NCI-H2196 treated with DMSO at 0.1 percent for 48 hours (cell line): ENCODE data around the gene SMAP2.
"Not testable (repeated sequence)": the region's sequence is repeated elsewhere in the genome, so short reads cannot be mapped to it uniquely, and the experiment has no call there.

ENCODE experiments used
- DNase-seq: peaks from one replicate; lab custom pipeline; 2025; ENCODE audit not compliant: unreplicated experiment; lab: John Stamatoyannopoulos, UW

SMAP2 gene

DNA sequence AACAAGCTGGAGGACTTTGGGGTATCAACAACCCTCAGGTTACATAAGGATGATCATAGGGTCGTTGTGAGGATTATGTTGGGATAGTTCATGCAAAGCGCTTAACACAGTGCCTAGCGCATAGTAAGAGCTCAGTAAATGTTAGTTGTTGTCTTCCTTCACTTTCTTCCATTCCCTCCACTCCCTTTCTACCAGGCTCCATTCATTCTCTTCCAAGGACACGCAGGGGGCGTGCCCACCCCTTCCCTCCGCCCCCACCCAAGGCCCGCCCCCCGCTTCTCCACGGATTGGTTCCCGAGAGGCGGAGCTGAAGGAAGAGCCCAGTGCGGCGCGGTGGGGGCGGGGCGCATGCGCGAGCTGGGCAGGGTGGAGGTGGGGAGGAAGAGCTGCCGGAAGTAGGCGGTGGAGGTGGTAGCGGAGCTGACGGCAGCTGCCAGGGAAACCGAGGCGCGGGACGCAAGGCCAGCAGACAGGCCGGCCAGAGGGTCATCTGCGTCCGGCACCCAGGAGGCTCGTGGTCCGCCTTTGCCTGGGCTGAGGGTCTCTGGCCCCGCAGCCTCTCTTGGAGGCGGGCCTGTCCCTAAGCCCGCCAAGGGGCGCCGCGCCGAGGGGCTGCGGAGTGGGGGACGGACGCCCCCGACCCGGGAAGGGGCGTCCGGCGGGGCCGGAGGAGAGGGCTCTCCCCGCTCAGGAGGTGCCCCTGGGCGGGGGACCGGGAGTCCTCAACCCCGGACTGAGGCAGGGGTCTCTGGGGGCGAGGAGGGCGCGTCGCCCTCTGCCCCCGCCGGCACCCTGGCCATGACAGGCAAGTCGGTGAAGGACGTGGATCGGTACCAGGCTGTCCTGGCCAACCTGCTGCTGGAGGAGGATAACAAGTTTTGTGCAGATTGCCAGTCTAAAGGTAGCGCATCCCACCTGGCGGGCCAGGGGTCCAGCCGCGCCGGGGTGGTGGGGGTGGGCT is at the start of gene SMAP2:
Gene SMAP2, plus strand, starts transcription at position 405 of the 961 bp plus-strand sequence. Its CDS starts 394 bp downstream, at position 799.
- peak; percentile 90 for DNase-seq

DNA sequence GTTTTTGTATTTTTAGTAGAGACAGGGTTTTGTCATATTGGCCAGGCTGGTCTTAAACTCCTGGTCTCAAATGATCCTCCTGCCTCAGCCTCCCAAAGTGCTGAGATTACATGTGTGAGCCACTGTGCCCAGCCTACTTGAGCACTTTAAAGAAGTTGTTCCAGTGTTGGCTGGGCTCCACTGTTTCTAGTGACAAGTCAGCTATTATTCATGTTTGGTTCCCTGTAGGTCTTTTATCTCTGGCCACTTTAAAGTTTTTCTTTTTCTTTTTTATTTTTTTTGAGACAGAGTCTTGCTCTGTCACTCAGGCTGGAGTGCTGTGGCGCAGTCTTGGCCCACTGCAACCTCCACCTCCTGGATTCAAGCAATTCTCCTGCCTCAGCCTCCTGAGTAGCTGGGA is 42.1 kb upstream of the SMAP2 start:
- DNase-seq: not testable (repeated sequence)

DNA sequence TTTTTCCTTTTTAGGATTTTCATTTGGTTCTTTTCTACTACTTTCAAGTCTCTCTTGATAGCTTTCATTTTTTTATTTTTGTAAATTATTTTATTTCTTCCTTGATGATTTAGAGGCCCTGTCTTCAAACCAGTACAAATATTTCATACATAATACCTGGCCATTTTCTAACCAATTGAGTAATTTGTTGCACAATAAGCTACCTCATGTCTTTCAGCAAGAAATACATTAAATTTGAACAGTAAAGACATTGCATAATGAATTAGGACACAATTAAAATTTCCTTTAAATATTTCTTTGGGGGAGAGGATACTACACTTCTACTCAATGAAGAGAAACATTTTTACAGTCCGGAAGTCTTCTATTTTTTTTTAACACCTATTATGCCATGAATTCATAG is 40.8 kb upstream of the SMAP2 start:
- no peak for DNase-seq

- DNase-seq: no peak
Measured at GRCh38 chr1:40337443-40337842, 36.1 kb upstream of the SMAP2 start.

GRCh38 chr1:40338745-40339419 is 34.6 kb upstream of the SMAP2 start:
- peak; percentile 60 for DNase-seq

- no peak for DNase-seq
Measured at GRCh38 chr1:40339420-40340323, 33.9 kb upstream of the SMAP2 start.

GRCh38 chr1:40341491-40342380 is 31.8 kb upstream of the SMAP2 start:
- DNase-seq: no peak

GRCh38 chr1:40342381-40342717 is 31.2 kb upstream of the SMAP2 start:
- DNase-seq: not testable (repeated sequence)

DNA sequence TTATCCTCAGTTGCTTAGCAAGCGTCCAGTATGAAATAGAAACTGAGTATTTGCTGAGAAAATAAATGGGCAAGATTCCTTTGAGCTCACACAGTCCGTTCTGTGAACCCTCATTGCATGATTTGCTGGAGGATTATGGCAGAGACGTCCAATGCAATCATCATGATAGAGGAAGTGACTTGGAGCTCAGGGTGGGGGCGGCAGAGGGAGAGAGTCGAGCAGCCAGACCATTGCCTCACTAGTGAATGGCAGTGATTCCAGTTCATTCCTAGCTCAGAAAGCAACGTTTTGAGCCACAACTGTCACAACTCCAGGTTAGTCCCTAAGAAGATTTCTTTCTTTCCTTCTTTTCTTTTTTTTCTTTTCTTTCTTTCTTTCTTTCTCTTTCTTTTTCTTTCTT is 28.9 kb upstream of the SMAP2 start:
- DNase-seq: no peak

GRCh38 chr1:40350391-40350790 is 23.1 kb upstream of the SMAP2 start:
- DNase-seq: no peak

DNA sequence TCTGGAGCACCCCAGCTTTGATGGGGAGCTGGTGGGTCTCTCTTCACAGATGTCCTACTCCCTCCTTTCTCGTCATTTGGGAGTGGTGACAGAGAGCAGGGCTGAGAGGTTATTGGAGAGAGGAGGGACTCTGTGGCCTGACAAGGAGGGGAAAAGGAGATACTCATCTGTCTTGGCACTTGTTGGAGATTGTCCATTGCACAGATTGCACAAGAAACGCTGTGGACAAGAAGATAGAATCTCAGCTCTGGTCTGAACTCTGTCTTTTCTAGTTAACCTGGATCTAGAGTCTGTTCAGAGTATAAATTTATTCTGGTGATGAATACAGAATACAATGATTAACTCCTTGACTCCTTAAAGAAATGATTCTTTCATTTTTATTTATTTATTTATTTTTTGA is 22.4 kb upstream of the SMAP2 start:
- no peak for DNase-seq

- DNase-seq: no peak
Measured at GRCh38 chr1:40352126-40352525, 21.4 kb upstream of the SMAP2 start.

GRCh38 chr1:40353082-40353481 is 20.4 kb upstream of the SMAP2 start:
- DNase-seq: no peak

GRCh38 chr1:40357625-40358024 is 15.9 kb upstream of the SMAP2 start:
- DNase-seq: no peak

DNA sequence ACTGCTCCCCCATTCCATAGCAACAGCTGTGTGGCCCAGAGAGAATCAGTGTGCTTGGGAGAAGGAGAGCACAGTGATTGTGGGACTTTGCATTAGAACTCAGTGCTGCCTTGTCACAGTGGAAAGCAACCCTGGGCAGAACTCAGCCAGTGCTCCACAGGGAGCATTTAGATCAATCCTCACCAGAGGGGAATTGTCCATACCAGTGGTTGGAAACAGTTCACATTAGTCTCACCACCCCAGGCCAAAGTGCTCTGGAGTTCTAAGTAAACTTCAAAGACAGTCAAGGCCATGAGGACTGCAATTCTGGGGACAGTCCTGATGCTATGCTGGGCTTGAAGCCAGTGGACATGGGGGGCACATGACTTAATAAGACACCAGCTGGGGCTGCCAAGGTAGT is 12.9 kb upstream of the SMAP2 start:
- DNase-seq: no peak

DNA sequence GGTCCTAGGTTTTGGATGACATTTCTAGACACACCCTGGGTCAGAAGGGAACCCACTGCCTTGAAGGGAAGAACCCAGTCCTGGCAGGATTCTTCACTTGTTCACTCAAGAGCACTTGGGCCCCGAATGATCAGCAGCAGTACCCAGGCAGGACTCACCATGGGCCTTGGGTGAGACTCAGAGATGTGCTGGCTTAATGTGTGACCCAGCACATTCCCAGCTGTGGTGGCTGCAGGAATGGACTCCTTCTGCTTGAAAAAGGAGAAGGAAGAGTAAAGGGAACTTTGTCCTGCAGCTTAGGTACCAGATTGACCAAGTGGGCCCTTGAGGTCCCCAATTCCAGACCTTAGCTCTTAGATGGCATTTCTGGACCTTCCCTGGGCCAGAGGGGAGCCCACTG is 12.3 kb upstream of the SMAP2 start:
- no peak for DNase-seq

- no peak for DNase-seq
Measured at GRCh38 chr1:40361637-40362036, 11.9 kb upstream of the SMAP2 start.

- DNase-seq: no peak
Measured at GRCh38 chr1:40362199-40362598, 11.3 kb upstream of the SMAP2 start.

- DNase-seq: no peak
Measured at GRCh38 chr1:40362699-40363098, 10.8 kb upstream of the SMAP2 start.

DNA sequence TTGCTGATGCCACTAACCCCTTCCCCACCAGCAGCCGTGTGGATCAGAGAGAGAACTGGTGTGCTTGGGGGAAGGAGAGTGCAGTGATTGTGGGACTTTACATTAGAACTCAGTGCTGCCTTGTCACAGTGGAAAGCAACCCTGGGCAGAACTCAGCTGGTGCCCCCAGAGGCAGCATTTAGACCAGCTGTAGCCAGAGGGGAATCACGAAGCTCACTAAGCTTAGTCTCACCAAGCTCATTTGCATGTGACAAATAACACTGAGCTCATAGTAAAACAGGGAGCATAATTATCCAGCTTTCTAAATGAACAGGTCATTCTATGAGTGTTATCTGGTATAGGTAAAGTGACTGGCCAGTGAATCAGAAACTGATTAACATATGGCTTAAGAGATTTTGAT is 9.8 kb upstream of the SMAP2 start:
- no peak for DNase-seq
